SKM-1 (cell line): ENCODE data around the gene CES3.

ENCODE experiments used
- DNase-seq: peaks from one replicate; lab custom pipeline; 2025; ENCODE audit not compliant: unreplicated experiment; lab: John Stamatoyannopoulos, UW

Gene CES3

GRCh38 chr16:67000384-67001351 is 39.6 kb downstream of the CES3 start:
- no peak for DNase-seq

- no peak for DNase-seq
Observed at GRCh38 chr16:67001726-67002125, 40.7 kb downstream of the CES3 start.

GRCh38 chr16:67006930-67007658 is 46.0 kb downstream of the CES3 start:
- no peak for DNase-seq

GRCh38 chr16:67009158-67009557 is 48.1 kb downstream of the CES3 start:
- no peak for DNase-seq

- no peak for DNase-seq
Observed at GRCh38 chr16:67011274-67011673, 50.2 kb downstream of the CES3 start.

- no peak for DNase-seq
Observed at GRCh38 chr16:67013233-67013822, 52.3 kb downstream of the CES3 start.

- no peak for DNase-seq
Observed at GRCh38 chr16:67013823-67014633, 53.0 kb downstream of the CES3 start.

GRCh38 chr16:67014634-67015312 is 53.7 kb downstream of the CES3 start:
- DNase-seq, result no peak

- no peak for DNase-seq
Observed at GRCh38 chr16:67015313-67015731, 54.3 kb downstream of the CES3 start.

GRCh38 chr16:67016143-67016542 is 55.1 kb downstream of the CES3 start:
- DNase-seq, result no peak

- no peak for DNase-seq
Observed at GRCh38 chr16:67016681-67017420, 55.8 kb downstream of the CES3 start.

- no peak for DNase-seq
Observed at GRCh38 chr16:67017421-67017750, 56.3 kb downstream of the CES3 start.

- peak; percentile 87 for DNase-seq
Observed at GRCh38 chr16:67017810-67018488, 56.9 kb downstream of the CES3 start.

GRCh38 chr16:67019171-67019570 is 58.1 kb downstream of the CES3 start:
- DNase-seq, result no peak

- DNase-seq, result no peak
Observed at GRCh38 chr16:67021321-67021720, 60.3 kb downstream of the CES3 start.

- no peak for DNase-seq
Observed at GRCh38 chr16:67022531-67023214, 61.6 kb downstream of the CES3 start.

- DNase-seq, result no peak
Observed at GRCh38 chr16:67023689-67024088, 62.6 kb downstream of the CES3 start.
